NB4 (cell line): ENCODE measurements around the gene BRF1.

ENCODE experiments used
- DNase-seq: peaks from one replicate; pipeline ENCODE4 v3.0.0; 2010; ENCODE audit warnings: low read depth
- H3K4me3 ChIP-seq: one replicate; pipeline ENCODE4 v1.5.1; 2011; ENCODE audit warnings: mild to moderate bottlenecking, low read depth, low read length, moderate library complexity
- CTCF ChIP-seq: IDR thresholded peaks from one replicate; pipeline ENCODE4 v1.5.1; 2012; ENCODE audit warnings: low read depth, low read length
- MAX ChIP-seq: IDR thresholded peaks from 2 replicates; pipeline ENCODE4 v1.6.1; 2011; ENCODE audit warnings: low read depth, low read length
- MYC ChIP-seq: IDR thresholded peaks from 2 replicates; pipeline ENCODE4 v1.6.1; 2011; ENCODE audit warnings: low read depth, low read length
- POLR2A ChIP-seq: IDR thresholded peaks from 2 replicates; pipeline ENCODE4 v1.6.1; 2011; ENCODE audit warnings: mild to moderate bottlenecking; ENCODE audit not compliant: insufficient read length; ENCODE audit errors: extremely low read depth

The BRF1 gene

GRCh38 chr14:105346200-105346533 is 45.4 kb upstream of the BRF1 start:
- no peak overlapping the region for H3K4me3 ChIP-seq
- no peak for TF ChIP-seq MYC
- TF ChIP-seq POLR2A = no peak
- no peak for TF ChIP-seq MAX
- no peak for DNase-seq

- H3K4me3 ChIP-seq = no peak overlapping the region
- no peak for DNase-seq
- TF ChIP-seq CTCF (no peak), POLR2A (no peak), MAX (no peak), MYC (no peak)
These were observed 42.4 kb upstream of the BRF1 start for GRCh38 chr14:105343194-105343593.

GRCh38 chr14:105340821-105341733 is 40.3 kb upstream of the BRF1 start:
- no peak overlapping the region for H3K4me3 ChIP-seq
- TF ChIP-seq MAX (no peak), MYC (no peak), POLR2A (no peak), CTCF (no peak)
- DNase-seq = no peak

- no peak for DNase-seq
- no peak overlapping the region for H3K4me3 ChIP-seq
- TF ChIP-seq POLR2A (no peak), MAX (no peak), CTCF (no peak), MYC (no peak)
These were observed 37.4 kb upstream of the BRF1 start for GRCh38 chr14:105337966-105338741.

GRCh38 chr14:105337433-105337832 is 36.6 kb upstream of the BRF1 start:
- no peak for TF ChIP-seq MAX
- TF ChIP-seq CTCF = no peak
- no peak for TF ChIP-seq MYC
- no peak for TF ChIP-seq POLR2A
- H3K4me3 ChIP-seq = no peak overlapping the region
- DNase-seq = no peak

GRCh38 chr14:105336477-105337287 is 35.9 kb upstream of the BRF1 start:
- no peak overlapping the region for H3K4me3 ChIP-seq
- no peak for DNase-seq
- TF ChIP-seq MYC (no peak), POLR2A (no peak)
